HG03571 (cell line): ENCODE measurements around the gene GPX4.

Experiments
- ATAC-seq: cut with Tn5 transposase; IDR thresholded peaks from one replicate; pipeline ENCODE4 v1.9.1; 2021; ENCODE audit not compliant: unreplicated experiment

GPX4 gene

GRCh38 chr19:1147934-1148549, 44.2 kb downstream of the GPX4 start:
- ATAC-seq: no peak

- ATAC-seq: no peak
Measured at GRCh38 chr19:1149259-1150045, 45.7 kb downstream of the GPX4 start.

- no peak for ATAC-seq
Measured at GRCh38 chr19:1150333-1151036, 46.7 kb downstream of the GPX4 start.

GRCh38 chr19:1151037-1151724, 47.4 kb downstream of the GPX4 start:
- no peak for ATAC-seq

- no peak for ATAC-seq
Measured at GRCh38 chr19:1151917-1152587, 48.3 kb downstream of the GPX4 start.

GRCh38 chr19:1153891-1154730, 50.3 kb downstream of the GPX4 start:
- no peak for ATAC-seq

- no peak for ATAC-seq
Measured at GRCh38 chr19:1154731-1155351, 51.0 kb downstream of the GPX4 start.

- no peak for ATAC-seq
Measured at GRCh38 chr19:1155352-1156304, 51.8 kb downstream of the GPX4 start.
